K562 (cell line): ENCODE results near the gene KCNK10.

ENCODE experiments used
- CTCF ChIP-seq, 3 experiments: IDR thresholded peaks in 2 of 3; conservative IDR thresholded peaks in 1 of 3; 2 replicates each; pipeline ENCODE4 v1.5.1; 2011 to 2012; ENCODE audit warnings: low read length in 3 of 3, mild to moderate bottlenecking in 3 of 3, control low read depth in 2 of 3, improper control_type of control experiment in 1 of 3, inconsistent platforms in 1 of 3, low read depth in 1 of 3, mixed read lengths in 1 of 3, moderate library complexity in 1 of 3; ENCODE audit not compliant: insufficient read depth in 2 of 3
- ELF1 ChIP-seq: fragments of 200-800 bp; sonication (Bioruptor generic); IDR thresholded peaks from 2 replicates; pipeline ENCODE4 v1.6.1; 2016; ENCODE audit warnings: missing genetic modification characterization, missing compliant biosample characterization
- ESRRA ChIP-seq: fragments of 450-650 bp; IDR thresholded peaks from 2 replicates; pipeline ENCODE4 v1.6.1; 2014; ENCODE audit warnings: low read depth, mild to moderate bottlenecking, moderate library complexity, borderline replicate concordance
- EZH2 ChIP-seq: IDR thresholded peaks from 2 replicates; pipeline ENCODE4 v1.6.1; 2012; ENCODE audit warnings: low read depth, mild to moderate bottlenecking, inconsistent platforms, low read length, borderline replicate concordance
- FOS ChIP-seq: IDR thresholded peaks from 3 replicates; pipeline ENCODE4 v1.6.1; 2011; ENCODE audit not compliant: insufficient read length; ENCODE audit errors: extremely low read depth
- HNRNPL ChIP-seq: fragments of 200-400 bp; formaldehyde crosslinking; IDR thresholded peaks from 2 replicates; pipeline ENCODE4 v1.6.1; 2017; ENCODE audit warnings: low read depth, mild to moderate bottlenecking, low read length
- SIN3A ChIP-seq, 2 experiments: fragments of 150-350 bp in 1 of 2; IDR thresholded peaks; 2 replicates each; pipeline ENCODE4 v1.6.1; 2011 to 2016; ENCODE audit warnings: borderline replicate concordance in 2 of 2, low read depth in 2 of 2, low read length in 2 of 2, mild to moderate bottlenecking in 2 of 2, moderate library complexity in 2 of 2; ENCODE audit not compliant: control insufficient read depth in 1 of 2
- TFE3 ChIP-seq: fragments of 450-650 bp; formaldehyde crosslinking; IDR thresholded peaks from 2 replicates; pipeline ENCODE4 v1.4.0; 2020; ENCODE audit warnings: mild to moderate bottlenecking, mixed read lengths
- ZFP1 ChIP-seq: fragments of 450-650 bp; formaldehyde crosslinking; IDR thresholded peaks from 2 replicates; pipeline ENCODE4 v1.4.0; 2020; ENCODE audit warnings: mild to moderate bottlenecking, mixed read lengths
- ZKSCAN1 ChIP-seq: fragments of 150-350 bp; IDR thresholded peaks from 2 replicates; pipeline ENCODE4 v1.6.1; 2016; ENCODE audit warnings: low read depth, low read length

- TF ChIP-seq FOS (no peak), TFE3 (CRISPR knock-in tag) (no peak), SIN3A (IDR thresholded peaks at IDR 0.05; ENCODE audit: borderline replicate concordance in 2 of 2, control insufficient read depth in 1 of 2, low read depth in 2 of 2, low read length in 2 of 2) (no peak), ELF1 (no peak), ZFP1 (CRISPR knock-in tag) (no peak), ZKSCAN1 (no peak), CTCF (IDR thresholded peaks at IDR 0.05 in 2 of 3, conservative IDR thresholded peaks at IDR 0.05 in 1 of 3; ENCODE audit: insufficient read depth in 2 of 3, low read depth in 1 of 3, low read length in 3 of 3) (no peak), EZH2 (no peak), ESRRA (no peak), HNRNPL (no peak)
These were observed 142.0 kb downstream of the KCNK10 start for GRCh38 chr14:88181072-88181471.
